GM10847 (cell line): ENCODE results near the gene BCL3.

Source experiments
- POLR2A ChIP-seq: IDR thresholded peaks from 2 replicates; pipeline ENCODE4 v1.6.1; 2011; ENCODE audit not compliant: insufficient read length; ENCODE audit errors: extremely low read depth

BCL3 gene

DNA sequence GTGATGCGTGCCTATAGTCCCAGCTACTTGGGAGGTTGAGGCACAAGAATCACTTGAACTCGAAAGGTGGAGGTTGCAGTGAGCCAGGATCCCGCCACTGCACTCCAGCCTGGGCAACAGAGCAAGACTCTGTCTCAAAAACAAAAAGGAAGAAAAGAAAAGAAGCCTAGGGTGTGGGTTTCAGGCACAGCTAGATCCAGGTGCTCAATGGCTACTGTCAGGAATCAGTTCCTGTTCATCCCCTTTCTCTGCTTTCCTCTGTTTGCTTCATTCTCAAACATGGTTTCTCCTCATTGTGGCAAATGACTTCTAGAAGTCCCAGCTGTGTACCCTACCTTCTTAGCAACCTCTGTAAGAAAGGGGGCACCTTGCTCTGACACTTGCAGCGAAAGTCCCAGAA lies 35.0 kb downstream of the BCL3 start:
- no peak for TF ChIP-seq POLR2A

DNA sequence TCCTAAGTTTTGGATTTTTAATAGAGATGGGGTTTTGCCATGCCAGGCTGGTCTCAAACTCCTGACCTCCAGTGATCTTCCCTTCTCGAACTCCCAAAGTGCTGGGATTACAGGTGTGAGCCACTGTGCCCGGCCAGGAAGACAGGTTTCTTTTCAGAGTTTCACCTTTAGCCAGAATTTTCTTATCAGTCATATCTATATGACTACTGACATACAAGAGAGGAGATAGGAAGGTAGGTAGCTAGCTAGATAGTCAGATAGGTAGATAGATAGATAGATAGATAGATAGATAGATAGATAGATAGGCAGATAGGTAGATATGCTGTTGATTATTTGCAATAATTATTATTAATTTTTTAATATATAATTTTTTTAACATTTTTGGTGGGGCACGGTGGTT lies 36.8 kb downstream of the BCL3 start:
- no peak for TF ChIP-seq POLR2A

DNA sequence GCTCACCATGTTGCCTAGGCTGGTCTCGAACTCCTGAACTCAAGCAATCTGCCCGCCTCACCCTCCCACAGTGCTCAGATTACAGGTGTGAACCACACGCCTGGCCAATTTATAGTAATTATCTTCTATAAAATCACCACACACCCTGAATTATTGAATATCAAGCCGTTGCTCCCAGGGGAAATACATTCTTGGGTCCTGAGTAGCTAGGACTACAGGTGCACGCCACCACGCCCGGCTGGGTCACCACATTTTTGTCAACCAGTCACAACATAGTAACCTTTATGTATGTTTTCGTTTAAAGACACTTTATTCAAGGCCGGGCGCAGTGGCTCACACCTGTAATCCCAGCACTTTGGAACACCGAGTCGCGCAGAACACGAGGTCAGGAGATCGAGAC lies 37.5 kb downstream of the BCL3 start:
- no peak for TF ChIP-seq POLR2A

DNA sequence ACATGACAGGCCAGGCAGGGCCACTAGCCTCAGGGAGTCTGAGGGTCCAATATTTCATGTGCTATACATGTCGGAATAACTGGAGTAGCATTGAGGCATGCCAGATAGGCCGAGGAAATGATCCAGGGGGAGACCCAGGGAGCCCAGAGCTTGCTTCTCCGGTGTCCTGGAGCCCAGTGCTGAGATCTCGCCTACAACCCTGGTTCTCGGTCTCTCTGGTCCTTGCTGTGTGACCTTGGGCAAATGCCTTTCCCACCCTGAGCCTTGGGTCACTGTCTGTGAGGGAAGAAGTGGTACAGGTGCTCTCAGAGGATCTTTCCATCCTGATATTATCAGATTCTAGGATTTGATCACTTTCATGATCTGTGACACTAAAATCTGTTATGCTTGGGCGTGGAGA lies 40.5 kb downstream of the BCL3 start:
- no peak for TF ChIP-seq POLR2A

DNA sequence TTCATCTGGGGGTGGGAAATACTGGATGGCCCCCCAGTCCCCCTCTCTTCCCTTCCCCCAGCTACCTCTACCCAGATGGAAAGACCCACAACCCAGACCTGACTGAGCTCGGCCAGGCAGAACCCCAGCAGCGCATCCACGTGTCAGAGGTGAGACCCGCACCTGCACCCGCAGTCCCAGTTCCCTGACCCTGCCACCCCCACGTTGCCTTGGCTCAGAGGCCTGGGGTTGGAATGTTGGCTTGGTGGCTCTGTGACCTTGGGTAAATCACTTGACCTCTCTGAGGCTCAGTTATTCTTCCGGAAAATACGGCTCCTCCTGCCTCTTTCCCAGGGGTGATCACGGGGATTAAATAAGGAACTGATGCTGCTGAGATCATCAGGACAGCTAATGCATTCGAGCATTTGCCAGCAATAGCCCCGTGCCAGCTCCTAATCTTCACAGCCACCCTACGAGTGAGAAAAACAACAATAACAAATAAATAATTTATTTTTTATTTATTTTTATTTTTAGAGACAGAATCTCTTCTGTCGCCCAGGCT lies 41.5 kb downstream of the BCL3 start:
- no peak for TF ChIP-seq POLR2A

DNA sequence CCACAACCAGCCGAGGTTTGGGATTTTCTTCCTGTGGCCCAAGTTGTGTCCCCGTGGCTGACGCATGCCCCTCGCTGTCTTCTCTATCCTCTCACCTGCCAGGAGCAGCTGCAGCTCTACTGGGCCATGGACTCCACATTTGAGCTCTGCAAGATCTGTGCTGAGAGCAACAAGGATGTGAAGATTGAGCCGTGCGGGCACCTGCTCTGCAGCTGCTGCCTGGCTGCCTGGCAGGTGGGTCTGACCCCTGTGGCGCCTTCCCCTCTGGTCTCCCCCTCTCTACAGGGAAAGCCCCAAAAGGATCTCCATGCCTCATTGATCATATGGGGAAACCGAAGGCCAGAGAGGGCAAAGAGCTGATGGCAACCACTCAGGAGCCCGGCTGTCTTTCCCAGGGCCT lies 43.8 kb downstream of the BCL3 start:
- no peak for TF ChIP-seq POLR2A

DNA sequence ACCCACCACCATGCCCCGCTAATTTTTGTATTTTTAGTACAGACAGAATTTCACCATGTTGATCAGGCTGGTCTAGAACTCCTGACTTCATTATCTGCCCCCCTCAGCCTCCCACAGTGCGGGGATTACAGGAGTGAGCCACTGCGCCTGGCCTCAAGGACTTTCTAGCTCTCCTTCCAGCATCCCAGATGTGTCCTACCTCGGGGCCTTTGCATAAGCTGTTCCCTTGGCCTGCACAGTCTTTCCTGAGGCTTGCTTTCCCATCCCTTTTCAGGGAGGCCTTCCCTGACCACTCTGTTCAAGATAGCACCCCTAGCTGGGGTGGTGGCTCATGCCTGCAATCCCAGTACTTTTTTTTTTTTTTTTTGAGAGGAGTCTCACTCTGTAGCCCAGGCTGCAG lies 46.1 kb downstream of the BCL3 start:
- no peak for TF ChIP-seq POLR2A

DNA sequence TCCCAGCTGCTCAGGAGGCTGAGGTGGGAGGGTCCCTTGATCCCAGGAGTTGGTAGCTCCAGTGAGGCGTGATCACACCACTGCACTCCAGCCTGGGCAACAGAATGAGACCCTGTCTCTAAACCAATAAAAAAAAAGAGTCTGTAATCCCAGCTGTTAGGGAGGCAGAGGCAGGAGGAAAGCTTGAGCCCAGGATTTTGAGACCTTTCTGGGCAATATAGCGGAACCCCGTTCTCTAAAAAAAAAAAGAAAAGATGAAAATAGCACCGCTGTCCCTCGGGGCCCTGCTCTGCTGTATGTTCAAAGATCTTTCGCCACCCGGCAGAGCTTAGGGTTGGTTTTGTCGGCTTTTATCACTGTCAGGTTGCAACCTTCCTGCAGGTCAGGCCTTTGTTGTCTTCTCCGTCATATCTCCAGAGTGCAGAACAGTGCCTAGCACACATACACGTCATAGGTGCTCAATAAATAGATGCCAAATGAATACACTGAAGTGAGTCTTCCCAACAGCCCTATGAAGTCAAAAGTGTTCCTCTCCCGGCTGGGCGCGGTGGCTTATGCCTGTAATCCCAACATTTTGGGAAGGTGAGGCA lies 47.0 kb downstream of the BCL3 start:
- no peak for TF ChIP-seq POLR2A

DNA sequence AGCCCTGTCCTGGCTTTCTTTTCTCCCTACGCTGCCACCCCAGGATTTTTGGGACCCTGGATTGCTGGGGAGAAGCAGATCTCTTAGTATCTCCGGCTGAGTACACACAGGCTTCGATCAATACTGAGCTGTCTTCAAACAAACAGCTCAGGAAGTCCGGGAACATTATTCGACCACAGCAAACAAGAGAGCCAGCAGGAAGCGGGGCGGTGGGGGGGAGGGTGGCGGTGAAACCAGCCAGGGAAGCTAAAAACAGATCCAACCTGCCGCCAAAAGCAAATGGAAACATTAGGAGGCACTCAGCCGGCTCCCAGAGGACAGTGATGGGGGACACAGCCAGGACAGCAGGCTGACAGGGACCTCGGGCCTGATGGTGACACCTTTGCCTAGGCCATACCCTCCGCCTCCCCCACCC lies 48.2 kb downstream of the BCL3 start:
- TF ChIP-seq POLR2A, result no peak

DNA sequence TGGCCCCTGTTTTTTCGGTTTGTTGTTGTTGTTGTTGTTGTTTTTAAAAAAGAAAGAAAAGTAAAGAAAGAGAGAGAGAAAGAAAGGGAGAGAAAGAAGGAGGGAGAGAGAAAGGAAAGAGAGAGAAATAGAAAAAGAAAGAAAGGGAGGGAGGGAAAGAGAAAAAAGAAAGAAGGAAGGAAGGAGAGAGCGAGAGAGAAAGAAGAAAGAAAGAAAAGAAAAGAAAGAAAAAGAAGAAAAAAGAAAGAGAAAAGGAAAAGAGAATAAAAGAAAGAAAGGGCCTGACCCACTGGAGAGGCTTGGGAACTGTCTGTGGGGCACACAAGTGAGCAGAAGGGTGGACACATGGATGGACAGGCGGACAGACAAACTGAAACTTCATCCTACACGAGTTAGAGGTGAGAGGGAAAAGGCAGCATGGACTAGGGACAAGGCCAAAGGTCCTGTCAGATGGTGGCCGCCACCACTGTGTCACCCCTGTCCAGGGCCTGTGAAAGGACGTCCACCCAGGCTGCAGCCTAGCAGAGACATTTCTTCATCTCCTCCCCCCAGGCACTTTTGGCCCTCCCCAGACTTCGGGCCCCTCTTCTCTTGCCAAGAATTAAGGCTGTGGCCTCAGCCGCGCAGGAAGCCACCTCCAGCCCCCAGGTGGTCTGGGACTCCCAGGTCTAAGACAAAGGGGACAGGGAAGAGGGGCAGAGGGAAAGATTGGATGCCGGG lies 51.3 kb downstream of the BCL3 start:
- TF ChIP-seq POLR2A, result no peak

DNA sequence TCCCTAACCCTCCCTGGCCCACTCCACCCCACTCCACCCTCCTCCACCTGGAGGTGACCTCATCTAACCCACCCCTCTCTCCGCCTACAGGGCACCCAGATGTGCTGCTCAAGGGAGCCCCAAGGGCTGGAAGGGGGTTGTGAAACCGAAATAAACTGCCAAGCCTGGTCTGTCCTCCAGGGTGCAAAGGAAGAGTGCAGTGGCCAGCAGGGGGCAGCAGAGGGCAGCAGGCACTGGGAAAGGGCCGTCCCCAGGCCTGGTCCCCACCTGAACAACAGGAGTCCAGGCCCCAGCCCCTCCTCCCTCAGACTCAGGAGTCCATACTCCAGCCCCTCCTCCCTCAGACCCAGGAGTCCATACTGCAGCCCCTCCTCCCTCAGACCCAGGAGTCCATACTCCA lies 52.0 kb downstream of the BCL3 start:
- TF ChIP-seq POLR2A, result no peak

DNA sequence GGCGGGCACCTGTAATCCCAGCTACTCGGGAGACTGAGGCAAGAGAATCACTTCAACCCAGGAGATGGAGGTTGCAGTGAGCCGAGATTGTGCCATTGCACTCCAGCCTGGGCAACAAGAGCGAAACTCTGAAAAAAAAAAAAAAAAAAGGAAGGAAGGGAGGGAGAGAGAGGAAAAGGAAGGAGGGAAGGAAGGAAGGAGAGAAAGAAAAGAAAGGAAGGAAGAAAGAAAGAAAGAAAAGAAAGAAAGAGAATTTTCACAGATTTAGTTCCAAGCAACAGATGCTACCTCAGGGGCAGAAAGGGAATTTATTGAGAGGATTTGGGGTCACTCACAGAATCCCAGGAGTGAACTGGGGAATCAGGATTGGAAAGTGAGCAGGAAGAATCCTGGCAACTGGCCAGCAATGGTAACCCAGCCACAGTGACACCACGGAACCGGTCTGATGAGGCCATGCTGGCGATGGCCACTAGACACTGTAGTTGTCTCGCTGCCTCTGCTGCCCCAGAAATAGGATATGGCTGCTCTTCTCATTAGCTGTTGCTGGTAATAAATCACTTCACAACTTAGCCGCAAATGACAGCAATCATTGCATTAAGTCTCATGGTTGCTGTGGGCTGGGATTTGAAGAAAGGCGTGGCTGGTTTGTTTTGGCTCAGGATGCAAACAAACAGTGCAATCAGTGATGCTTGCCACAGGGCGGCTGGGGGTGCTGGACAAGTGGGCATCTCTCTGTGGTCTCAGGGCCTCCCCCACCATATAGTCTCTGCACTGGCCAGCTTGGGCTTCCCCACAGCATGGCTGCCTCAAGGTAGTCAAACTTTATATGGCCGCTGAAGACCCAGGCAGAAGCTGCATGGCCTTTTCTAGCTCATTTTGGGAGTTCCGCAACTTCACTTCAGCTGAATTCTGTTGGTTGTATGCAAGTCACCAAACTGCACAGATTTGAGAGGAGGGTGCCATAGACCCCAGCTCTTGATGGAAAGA lies 55.2 kb downstream of the BCL3 start:
- TF ChIP-seq POLR2A, result no peak

DNA sequence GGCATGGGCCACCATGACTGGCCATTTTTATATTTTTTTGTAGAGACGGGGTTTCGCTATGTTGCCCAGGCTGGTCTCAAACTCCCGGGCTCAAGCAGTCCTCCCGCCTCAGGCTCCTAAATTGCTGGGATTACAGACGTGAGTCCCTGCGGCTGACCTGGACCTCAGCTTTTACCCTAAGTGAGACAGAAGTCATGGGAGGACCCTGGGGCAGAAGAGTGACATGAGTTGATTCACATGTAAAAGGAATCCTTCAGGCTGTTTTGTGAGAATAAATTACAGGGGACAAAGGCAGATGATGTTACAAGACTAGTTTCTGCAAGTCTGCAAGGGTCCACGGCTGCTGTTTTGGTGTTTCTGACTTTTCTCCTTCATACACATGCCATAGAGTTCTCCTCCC lies 57.8 kb downstream of the BCL3 start:
- TF ChIP-seq POLR2A, result no peak

DNA sequence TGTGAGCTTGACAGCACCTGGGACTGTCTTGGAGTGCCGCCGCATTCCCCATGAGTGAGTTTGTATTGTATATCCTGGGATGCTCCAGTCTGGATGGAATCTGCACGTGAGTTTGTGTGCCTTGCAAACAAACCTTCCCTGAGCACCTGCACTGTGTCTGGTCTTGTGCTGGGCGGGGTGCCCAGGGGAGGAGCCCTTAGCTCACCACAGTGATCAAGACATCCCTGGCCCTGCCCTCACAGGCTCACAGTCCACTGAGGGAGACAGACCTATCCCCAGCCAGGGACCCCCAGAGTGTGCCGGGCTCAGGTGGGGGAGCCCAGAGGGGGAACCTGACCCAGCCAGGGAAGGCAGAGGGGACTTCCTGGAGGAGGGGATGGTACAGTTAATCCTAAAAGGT lies 58.7 kb downstream of the BCL3 start:
- TF ChIP-seq POLR2A, result no peak

DNA sequence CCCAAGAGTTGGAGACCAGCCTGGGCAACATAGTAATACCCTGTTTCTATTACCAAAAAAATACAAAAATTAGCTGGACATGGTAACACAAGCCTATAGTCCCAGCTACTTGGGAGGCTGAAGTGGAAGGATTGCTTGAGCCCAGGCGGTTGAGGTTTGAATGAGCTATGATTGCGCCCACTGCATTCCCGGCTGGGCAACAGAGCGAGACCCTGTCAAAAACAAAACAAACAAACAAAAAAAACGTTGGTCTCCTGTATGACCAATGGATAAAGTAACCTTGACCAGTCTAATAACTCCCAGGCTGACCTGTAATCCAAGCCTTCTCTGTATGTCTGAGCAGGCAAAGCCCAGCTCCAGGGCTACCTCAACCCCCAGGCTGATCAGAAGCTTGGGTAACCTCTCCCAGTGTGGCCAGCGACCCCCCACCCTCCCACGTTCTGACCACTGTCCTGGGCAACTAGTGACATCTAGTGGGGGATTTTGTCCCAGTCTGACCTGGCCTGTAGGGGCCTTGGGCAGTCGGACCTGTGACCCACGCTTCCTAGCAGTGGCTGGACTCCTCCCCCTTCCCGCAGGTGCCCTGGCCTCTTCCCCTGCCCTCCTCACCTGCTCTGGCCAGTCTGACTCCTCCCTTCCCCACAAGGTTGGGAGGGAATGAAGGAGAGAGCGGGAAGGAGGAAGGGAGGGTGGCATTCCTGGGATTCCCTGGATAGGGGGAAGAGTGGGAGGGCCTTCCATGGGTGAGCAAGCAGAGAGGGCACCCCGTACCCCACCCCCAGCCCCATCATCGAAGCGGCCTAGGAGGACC lies 59.3 kb downstream of the BCL3 start:
- no peak for TF ChIP-seq POLR2A
